HCT116 (cell line): ENCODE measurements around the gene POMGNT1. TPM values are rescaled to one million over a fixed set of nuclear protein-coding genes. Genes with fewer than 3 reads are reported as not detected.

Source experiments
- ATAC-seq: fragments of 200-7000 bp; cut with Tn5 transposase; 2 replicates; pipeline ENCODE4 v1.9.1; 2020; ENCODE audit warnings: mild to moderate bottlenecking, moderate library complexity
- BruUV-seq: library from RNA; stranded (reverse); fragments of 400-500 nt; replicated peaks from 2 replicates; lab custom pipeline; 2021; lab: Mats Ljungman, UMichigan
- CTCF ChIA-PET: fragments of 300-600 bp; sonication (Branson Sonifier 250); formaldehyde crosslinking; loops from one replicate; lab custom pipeline; 2021; ENCODE audit warnings: antibody characterized with exemption; lab: Charles Lee
- POLR2A ChIA-PET: fragments of 300-600, 350-600 bp; sonication (Branson Sonifier 250); formaldehyde crosslinking; loops from one replicate; lab custom pipeline; 2021; ENCODE audit warnings: antibody characterized with exemption; lab: Charles Lee
- RAD21 ChIA-PET, 2 experiments: fragments of 300-600 bp; sonication (Branson Sonifier 250); formaldehyde crosslinking; loops; one replicate each; lab custom pipeline; 2023; ENCODE audit warnings: low total read pairs in 2 of 2; ENCODE audit not compliant: uncharacterized antibody in 2 of 2, unreplicated experiment in 2 of 2, low non-redundant PET in 1 of 2; lab: Charles Lee
- DNase-seq: peaks from one replicate; pipeline ENCODE4 v3.0.0-alpha.2; 2010; ENCODE audit warnings: low read depth, low spot score
- H2AFZ ChIP-seq: fragments of 200-600 bp; shearing (Covaris generic), sonication (generic); 2 replicates; pipeline ENCODE4 v1.6.1; 2017; ENCODE audit warnings: low read depth, mixed run types, mixed read lengths, antibody characterized with exemption, low read length; ENCODE audit not compliant: poor library complexity, severe bottlenecking
- H3K27ac ChIP-seq: 2 replicates; pipeline ENCODE4 v1.5.1; 2012; ENCODE audit warnings: low read depth, low read length
- H3K27me3 ChIP-seq: fragments of 200-600 bp; sonication (generic); 2 replicates; pipeline ENCODE4 v1.6.1; 2016; ENCODE audit warnings: mixed run types, low read length, mixed read lengths; ENCODE audit not compliant: insufficient read depth
- H3K36me3 ChIP-seq, 2 experiments: fragments of 200-500 bp in 1 of 2; fragments of 200-600 bp in 1 of 2; sonication (Bioruptor generic) in 1 of 2; sonication (generic) in 1 of 2; 2 replicates each; pipeline versions ENCODE4 v1.5.1 to v1.6.1; 2014 to 2016; ENCODE audit warnings: low read length in 2 of 2, inconsistent platforms in 1 of 2, mixed read lengths in 1 of 2, mixed run types in 1 of 2; ENCODE audit not compliant: insufficient read depth in 2 of 2, control insufficient read depth in 1 of 2
- H3K4me1 ChIP-seq, 2 experiments: fragments of 200-600 bp in 1 of 2; sonication (generic) in 1 of 2; 2 replicates each; pipeline versions ENCODE4 v1.5.1 to v1.6.1; 2012 to 2017; ENCODE audit warnings: low read length in 2 of 2, inconsistent platforms in 1 of 2, mild to moderate bottlenecking in 1 of 2, mixed read lengths in 1 of 2, mixed run types in 1 of 2, moderate library complexity in 1 of 2; ENCODE audit not compliant: insufficient read depth in 2 of 2, control insufficient read depth in 1 of 2
- H3K4me2 ChIP-seq: fragments of 200-600 bp; sonication (generic); 2 replicates; pipeline ENCODE4 v1.6.1; 2017; ENCODE audit warnings: mixed run types, low read length, mixed read lengths
- H3K4me3 ChIP-seq, 2 experiments: fragments of 200-600 bp in 1 of 2; sonication (generic) in 1 of 2; replicated peaks in 1 of 2; 2 replicates each; pipeline ENCODE4 v1.5.1; 2011 to 2016; ENCODE audit warnings: low read length in 2 of 2, control low read depth in 1 of 2, low read depth in 1 of 2, mild to moderate bottlenecking in 1 of 2, mixed read lengths in 1 of 2, mixed run types in 1 of 2
- H3K79me2 ChIP-seq: fragments of 200-600 bp; sonication (generic); 2 replicates; pipeline ENCODE4 v1.6.1; 2017; ENCODE audit warnings: mild to moderate bottlenecking, mixed run types, low read length, moderate library complexity, mixed read lengths; ENCODE audit not compliant: insufficient read depth
- H3K9ac ChIP-seq: fragments of 200-600 bp; sonication (generic); 2 replicates; pipeline ENCODE4 v1.6.1; 2016; ENCODE audit warnings: low read length, mixed read lengths
- H3K9me2 ChIP-seq: fragments of 200-600 bp; sonication (generic), shearing (Covaris generic); 2 replicates; pipeline ENCODE4 v1.6.1; 2017; ENCODE audit warnings: mixed run types, mild to moderate bottlenecking, moderate library complexity; ENCODE audit not compliant: insufficient read depth
- H3K9me3 ChIP-seq, 2 experiments: fragments of 200-500 bp in 1 of 2; fragments of 200-600 bp in 1 of 2; sonication (Bioruptor generic) in 1 of 2; sonication (generic) in 1 of 2; 2 replicates each; pipeline ENCODE4 v1.6.1; 2014 to 2017; ENCODE audit warnings: low read length in 2 of 2, mixed read lengths in 2 of 2, inconsistent platforms in 1 of 2, low read depth in 1 of 2, mild to moderate bottlenecking in 1 of 2, mixed run types in 1 of 2, moderate library complexity in 1 of 2; ENCODE audit not compliant: control insufficient read depth in 1 of 2, insufficient read depth in 1 of 2
- H4K20me1 ChIP-seq: fragments of 200-600 bp; sonication (generic), shearing (Covaris generic); 2 replicates; pipeline ENCODE4 v1.6.1; 2017; ENCODE audit warnings: mixed run types, mild to moderate bottlenecking, moderate library complexity; ENCODE audit not compliant: insufficient read depth
- CBX3 ChIP-seq: IDR thresholded peaks from 2 replicates; pipeline ENCODE4 v1.6.1; 2012; ENCODE audit warnings: low read depth
- EGR1 ChIP-seq: IDR thresholded peaks from 2 replicates; pipeline ENCODE4 v1.6.1; 2012; ENCODE audit warnings: low read depth
- ELF1 ChIP-seq: IDR thresholded peaks from 2 replicates; pipeline ENCODE4 v1.6.1; 2012; ENCODE audit warnings: low read depth, borderline replicate concordance
- EZH2phosphoT487 ChIP-seq: fragments of 200-600 bp; IDR thresholded peaks from 2 replicates; pipeline ENCODE4 v1.6.1; 2018; ENCODE audit warnings: antibody characterized with exemption, borderline replicate concordance
- MAX ChIP-seq: IDR thresholded peaks from 2 replicates; pipeline ENCODE4 v1.6.1; 2012
- POLR2AphosphoS5 ChIP-seq: IDR thresholded peaks from 2 replicates; pipeline ENCODE4 v1.6.1; 2011; ENCODE audit warnings: mild to moderate bottlenecking, low read depth, low read length, moderate library complexity
- REST ChIP-seq: IDR thresholded peaks from 2 replicates; pipeline ENCODE4 v1.6.1; 2012; ENCODE audit warnings: low read depth
- SRF ChIP-seq: IDR thresholded peaks from 2 replicates; pipeline ENCODE4 v1.6.1; 2012; ENCODE audit warnings: low read depth
- YY1 ChIP-seq: IDR thresholded peaks from 2 replicates; pipeline ENCODE4 v1.6.1; 2011; ENCODE audit warnings: low read length, low read depth, moderate library complexity, mild to moderate bottlenecking; ENCODE audit not compliant: insufficient replicate concordance; ENCODE audit errors: extremely low read depth
- ZBTB33 ChIP-seq: IDR thresholded peaks from 2 replicates; pipeline ENCODE4 v1.6.1; 2011; ENCODE audit warnings: mild to moderate bottlenecking, low read length, moderate library complexity; ENCODE audit not compliant: insufficient replicate concordance; ENCODE audit errors: extremely low read depth
- ZNF274 ChIP-seq: fragments of 200-500 bp; sonication (Bioruptor generic); IDR thresholded peaks from 2 replicates; pipeline ENCODE4 v1.6.1; 2014; ENCODE audit warnings: mild to moderate bottlenecking, low read depth, low read length, inconsistent platforms
- intact Hi-C: fragments of 100-400 bp; cut with micrococcal nuclease; formaldehyde crosslinking; loops from 2 replicates; pipeline ENCODE4 v1.10.0; 2022
- total RNA-seq: library from RNA; stranded (reverse); gene quantifications from one replicate; pipeline ENCODE4 v1.2.1, GENCODE V29; 2021; ENCODE audit not compliant: unreplicated experiment

POMGNT1 gene
- total RNA-seq, 1 experiment from 2014 or later: 97.7 TPM

- ChIA-PET RAD21 (interaction anchor here in 1 of 2 experiments (1.0 kb wide), 1 partner anchor 32 kb away, joined by 3 read pairs; no protein-coding TSS in a partner anchor), CTCF (no interaction called here), POLR2A (interaction anchor here (0.9 kb wide), 1 partner anchor 9 kb away, joined by 3 read pairs; no protein-coding TSS in a partner anchor)
- Histone ChIP-seq H4K20me1 (no peaks in the 10 kb centered on the region), H2AFZ (no peak overlapping the region), H3K27ac (no peak overlapping the region), H3K4me3 (no peak overlapping the region), H3K9me3 (no peaks in the 10 kb centered on the region), H3K9ac (no peak overlapping the region), H3K9me2 (no peaks in the 10 kb centered on the region), H3K79me2 (peaks cover 2% of the 10 kb centered on the region; the same call in 1 of the 2 replicates), H3K27me3 (no peaks in the 10 kb centered on the region), H3K36me3 (peaks cover 13 to 50% of the 10 kb centered on the region in 2 experiments; a peak in 3 of 4 replicates), H3K4me1 (peaks cover 8 to 19% of the 10 kb centered on the region in 2 experiments), H3K4me2 (no peak overlapping the region)
- DNase-seq (no peak), ATAC-seq (no peak)
- intact Hi-C loops: no loop called here
- TF ChIP-seq MAX (no peak), ELF1 (no peak), SRF (no peak), CBX3 (no peak), POLR2AphosphoS5 (no peak), ZNF274 (no peak), YY1 (no peak), EZH2phosphoT487 (no peak), EGR1 (no peak)
- BruUV-seq: no TSS peak
These were observed 6.1 kb downstream of the POMGNT1 start for GRCh38 chr1:46192171-46192570.

GRCh38 chr1:46191033-46191701, 7.1 kb downstream of the POMGNT1 start:
- Histone ChIP-seq H3K9me2 (no peaks in the 10 kb centered on the region), H3K36me3 (peaks cover 13 to 50% of the 10 kb centered on the region in 2 experiments; a peak in 3 of 4 replicates), H3K4me3 (no peak overlapping the region), H3K79me2 (no peaks in the 10 kb centered on the region), H3K9ac (no peak overlapping the region), H4K20me1 (no peaks in the 10 kb centered on the region), H3K27me3 (no peaks in the 10 kb centered on the region), H2AFZ (no peak overlapping the region), H3K9me3 (no peaks in the 10 kb centered on the region), H3K4me1 (peaks cover 8 to 20% of the 10 kb centered on the region in 2 experiments), H3K27ac (no peak overlapping the region), H3K4me2 (no peak overlapping the region)
- intact Hi-C loops: no loop called here
- TF ChIP-seq REST (no peak), ZBTB33 (no peak)
- ChIA-PET POLR2A (interaction anchor here (1.4 kb wide), 1 partner anchor 9 kb away, joined by 5 read pairs; no protein-coding TSS in a partner anchor), RAD21 (interaction anchor here in 1 of 2 experiments (1.0 kb wide), 1 partner anchor 33 kb away, joined by 3 read pairs; no protein-coding TSS in a partner anchor), CTCF (no interaction called here)
- no TSS peak for BruUV-seq
- ATAC-seq (no peak), DNase-seq (no peak)
